ENCODE data around the gene FYN. TPM values are rescaled to one million over a fixed set of nuclear protein-coding genes. Genes with fewer than 3 reads are reported as not detected.

The FYN gene
- total and polyA plus RNA-seq, 10 of the 15 experiments (the other 5 are each of a cell fraction or from before 2014, with no cell fraction given) = 51.4 to 247 (median 138) TPM

DNA sequence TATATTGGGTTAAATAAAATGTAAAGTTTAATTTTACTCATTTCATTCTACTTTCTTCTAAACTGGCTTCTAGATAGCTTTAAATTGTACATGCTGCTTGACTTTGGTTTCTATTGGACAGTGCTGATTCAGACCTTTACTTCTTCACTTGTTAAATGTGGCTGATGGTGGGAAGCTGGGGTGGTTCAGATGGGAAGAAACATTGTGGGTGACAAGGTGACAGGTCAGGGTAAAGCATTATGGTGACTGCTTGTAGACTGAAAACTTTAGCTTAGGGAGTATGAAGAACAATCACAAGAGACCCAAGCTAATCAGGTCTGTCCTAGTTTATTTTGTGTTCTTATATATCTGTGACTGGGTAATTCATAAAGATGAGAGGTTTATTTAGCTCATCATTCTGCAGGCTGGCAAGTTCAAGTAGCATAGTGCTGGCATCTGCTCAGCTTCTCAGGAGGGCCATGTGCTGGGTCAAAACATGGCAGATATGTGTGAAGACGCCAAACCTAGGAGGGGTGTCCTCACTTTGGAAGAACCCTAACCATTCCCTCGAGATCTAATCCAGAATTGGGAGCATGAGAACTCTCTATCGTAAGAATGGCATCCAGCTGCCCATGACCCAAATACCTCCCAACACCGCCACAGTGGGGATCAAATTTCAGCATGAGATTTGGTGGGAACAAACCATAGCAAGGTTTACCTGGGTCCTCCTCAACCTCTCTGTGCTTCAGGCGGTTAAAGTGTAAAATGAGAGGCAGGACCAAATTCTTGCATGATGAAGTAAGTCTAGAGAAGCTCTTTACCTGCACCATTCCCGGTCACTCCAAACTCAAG, 102.8 kb downstream of the FYN start:
- TF ChIP-seq CEBPB (IDR thresholded peaks at IDR 0.05; ENCODE audit: borderline replicate concordance in 1 of 2, low read depth in 2 of 2, low read length in 2 of 2) (no peak), CREM (IDR thresholded peaks at IDR 0.05; ENCODE audit: low read depth) (no peak), NFXL1 (IDR thresholded peaks at IDR 0.05; ENCODE audit: borderline replicate concordance) (no peak), FOXK2 (IDR thresholded peaks at IDR 0.05) (no peak), NR2F1 (conservative IDR thresholded peaks at IDR 0.05) (peak; percentile 67), MEF2B (IDR thresholded peaks at IDR 0.05; ENCODE audit: partially characterized antibody, poor library complexity, severe bottlenecking) (no peak), RUNX3 (IDR thresholded peaks at IDR 0.05; ENCODE audit: low read length) (peak; percentile 50), CBX5 (IDR thresholded peaks at IDR 0.05; ENCODE audit: low read depth) (no peak)
- TF ChIP-seq, protein P1, sequence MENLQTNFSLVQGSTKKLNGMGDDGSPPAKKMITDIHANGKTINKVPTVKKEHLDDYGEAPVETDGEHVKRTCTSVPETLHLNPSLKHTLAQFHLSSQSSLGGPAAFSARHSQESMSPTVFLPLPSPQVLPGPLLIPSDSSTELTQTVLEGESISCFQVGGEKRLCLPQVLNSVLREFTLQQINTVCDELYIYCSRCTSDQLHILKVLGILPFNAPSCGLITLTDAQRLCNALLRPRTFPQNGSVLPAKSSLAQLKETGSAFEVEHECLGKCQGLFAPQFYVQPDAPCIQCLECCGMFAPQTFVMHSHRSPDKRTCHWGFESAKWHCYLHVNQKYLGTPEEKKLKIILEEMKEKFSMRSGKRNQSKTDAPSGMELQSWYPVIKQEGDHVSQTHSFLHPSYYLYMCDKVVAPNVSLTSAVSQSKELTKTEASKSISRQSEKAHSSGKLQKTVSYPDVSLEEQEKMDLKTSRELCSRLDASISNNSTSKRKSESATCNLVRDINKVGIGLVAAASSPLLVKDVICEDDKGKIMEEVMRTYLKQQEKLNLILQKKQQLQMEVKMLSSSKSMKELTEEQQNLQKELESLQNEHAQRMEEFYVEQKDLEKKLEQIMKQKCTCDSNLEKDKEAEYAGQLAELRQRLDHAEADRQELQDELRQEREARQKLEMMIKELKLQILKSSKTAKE (IDR thresholded peaks at IDR 0.05; ENCODE audit: low read depth, poor library complexity, severe bottlenecking) = no peak
- ChIA-PET POLR2A (interaction anchor here (0.8 to 3.0 kb wide), 13 partner anchors 8 to 100 kb away, joined by 3 to 21 read pairs (median 6); no protein-coding TSS in a partner anchor), CTCF (interaction anchor here (0.8 to 2.5 kb wide), 15 partner anchors 7 to 273 kb away, joined by 3 to 9 read pairs (median 4); no protein-coding TSS in a partner anchor), RAD21 (ENCODE audit: unreplicated experiment) (interaction anchor here (0.8 to 6.1 kb wide), 22 partner anchors 8 to 227 kb away, joined by 3 to 55 read pairs (median 5); partner anchors contain the start of gene FYN), SMC1A (ENCODE audit: uncharacterized antibody, unreplicated experiment) (interaction anchor here (0.5 to 6.4 kb wide), 27 partner anchors 9 to 247 kb away, joined by 3 to 55 read pairs (median 6); partner anchors contain the start of gene FYN)
- H4K20me1 ChIP-seq (ENCODE audit: control insufficient read depth, insufficient read depth) = no peaks in the 10 kb centered on the region
- no peaks in the 10 kb centered on the region for H3K27me3 ChIP-seq (replicated peaks in 1 of 2; ENCODE audit: control insufficient read depth in 2 of 2, insufficient read depth in 2 of 2, low read length in 1 of 2)
- DNase-seq (ENCODE audit: low read depth, low spot score) = no peak
- peaks cover 5 to 14% of the 10 kb centered on the region in 2 experiments for H3K36me3 ChIP-seq (ENCODE audit: control insufficient read depth in 2 of 2, insufficient read depth in 2 of 2, low read length in 1 of 2)
- no peaks in the 10 kb centered on the region; the same call in 2 of the 3 replicates for H3K9me3 ChIP-seq (replicated peaks; ENCODE audit: control insufficient read depth, insufficient read depth, low read length)
- 64% methylated on average over 6 of the region's 6 CpGs for WGBS (ENCODE audit: insufficient coverage, insufficient replicate concordance, low lambda C conversion rate, missing lambda C conversion rate)
- no peak overlapping the region for H3K4me2 ChIP-seq (ENCODE audit: control insufficient read depth, insufficient read depth)
- peaks cover 49% of the 10 kb centered on the region for H3K4me1 ChIP-seq (ENCODE audit: control insufficient read depth, insufficient read depth, low read length)
- peak; percentile 27 for ATAC-seq
- H3K27ac ChIP-seq (ENCODE audit: control insufficient read depth, insufficient read depth) = peak overlapping the region; percentile 46
- BruUV-seq (replicated peaks) = no TSS peak
- H3K4me3 ChIP-seq = no peak overlapping the region
- H2AFZ ChIP-seq (ENCODE audit: control insufficient read depth, low read depth, low read length) = no peak overlapping the region
- H3K9ac ChIP-seq (ENCODE audit: control insufficient read depth, insufficient read depth, low read length) = no peak overlapping the region
- in situ Hi-C loops (cut with MboI) (no loop called here), intact Hi-C loops (cut with micrococcal nuclease; ENCODE audit: unreplicated experiment) (no loop called here)
- FAIRE-seq = no peak
- H3K79me2 ChIP-seq (ENCODE audit: control insufficient read depth, insufficient read depth, low read length) = peaks cover 56% of the 10 kb centered on the region
